GM12892 (cell line): ENCODE data around the gene PRDM15.

Experiments
- POLR2A ChIP-seq: IDR thresholded peaks from 2 replicates; pipeline ENCODE4 v1.6.1; 2011; ENCODE audit warnings: low read depth, low read length, control low read depth
- POLR2AphosphoS5 ChIP-seq: IDR thresholded peaks from 2 replicates; pipeline ENCODE4 v1.6.1; 2011; ENCODE audit warnings: low read depth, low read length, control low read depth

DNA sequence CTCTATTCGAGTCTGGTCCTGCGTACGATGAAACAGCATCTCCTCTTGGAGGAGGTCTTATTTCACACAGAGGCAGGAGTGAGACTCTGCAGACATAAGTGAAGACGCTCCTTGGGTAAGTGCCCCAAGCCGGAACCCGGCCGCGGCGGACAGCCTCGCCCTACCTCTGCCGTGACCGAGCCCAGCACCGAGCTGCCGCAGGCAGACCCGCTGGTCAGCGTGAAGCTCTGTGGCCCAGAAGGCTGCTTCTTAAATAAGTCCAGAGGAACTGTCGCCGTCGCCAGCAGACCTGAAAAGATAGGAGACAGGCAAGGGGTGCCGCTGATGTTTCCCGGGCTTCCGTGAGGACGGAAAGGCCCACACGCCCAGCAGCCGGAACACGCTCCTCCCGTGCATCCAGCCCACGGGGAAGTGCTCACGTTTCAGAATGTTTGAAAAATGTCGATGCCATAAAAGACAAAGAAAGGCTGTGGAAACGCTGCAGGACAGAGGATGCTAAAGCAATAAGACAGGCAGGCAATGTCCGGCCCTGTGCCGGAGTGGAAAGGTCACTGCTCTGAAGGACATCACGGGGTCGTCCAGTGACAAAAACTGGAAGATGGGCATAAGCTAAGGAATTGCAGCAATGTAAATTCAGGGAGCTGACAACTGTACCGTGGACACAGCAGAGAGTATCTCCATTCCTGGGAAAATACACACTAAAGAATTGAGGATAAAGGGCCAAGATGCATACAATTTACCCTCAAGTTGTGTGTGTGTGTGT lies 28.5 kb upstream of the PRDM15 start:
- no peak for TF ChIP-seq POLR2AphosphoS5
- no peak for TF ChIP-seq POLR2A
